HG02870 (cell line): Measurements from ENCODE around the gene FBXO48.

Experiments
- ATAC-seq: cut with Tn5 transposase; IDR thresholded peaks from one replicate; pipeline ENCODE4 v1.9.1; 2021; ENCODE audit warnings: mild to moderate bottlenecking, moderate library complexity; ENCODE audit not compliant: unreplicated experiment

Gene FBXO48, protein sequence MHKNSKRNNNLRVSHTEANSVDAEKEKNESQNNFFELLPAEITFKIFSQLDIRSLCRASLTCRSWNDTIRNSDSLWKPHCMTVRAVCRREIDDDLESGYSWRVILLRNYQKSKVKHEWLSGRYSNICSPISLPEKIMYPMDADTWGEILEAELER

GRCh38 chr2:68467077-68467960 lies at the start of gene FBXO48, which contains the start of gene APLF:
Gene FBXO48 (minus strand): TSS chr2:68467294. CDS start chr2:68465145, 2,149 bp downstream.
Gene APLF (plus strand): TSS chr2:68467585. CDS start chr2:68467732, 147 bp downstream.
- peak; percentile 94 for ATAC-seq

DNA sequence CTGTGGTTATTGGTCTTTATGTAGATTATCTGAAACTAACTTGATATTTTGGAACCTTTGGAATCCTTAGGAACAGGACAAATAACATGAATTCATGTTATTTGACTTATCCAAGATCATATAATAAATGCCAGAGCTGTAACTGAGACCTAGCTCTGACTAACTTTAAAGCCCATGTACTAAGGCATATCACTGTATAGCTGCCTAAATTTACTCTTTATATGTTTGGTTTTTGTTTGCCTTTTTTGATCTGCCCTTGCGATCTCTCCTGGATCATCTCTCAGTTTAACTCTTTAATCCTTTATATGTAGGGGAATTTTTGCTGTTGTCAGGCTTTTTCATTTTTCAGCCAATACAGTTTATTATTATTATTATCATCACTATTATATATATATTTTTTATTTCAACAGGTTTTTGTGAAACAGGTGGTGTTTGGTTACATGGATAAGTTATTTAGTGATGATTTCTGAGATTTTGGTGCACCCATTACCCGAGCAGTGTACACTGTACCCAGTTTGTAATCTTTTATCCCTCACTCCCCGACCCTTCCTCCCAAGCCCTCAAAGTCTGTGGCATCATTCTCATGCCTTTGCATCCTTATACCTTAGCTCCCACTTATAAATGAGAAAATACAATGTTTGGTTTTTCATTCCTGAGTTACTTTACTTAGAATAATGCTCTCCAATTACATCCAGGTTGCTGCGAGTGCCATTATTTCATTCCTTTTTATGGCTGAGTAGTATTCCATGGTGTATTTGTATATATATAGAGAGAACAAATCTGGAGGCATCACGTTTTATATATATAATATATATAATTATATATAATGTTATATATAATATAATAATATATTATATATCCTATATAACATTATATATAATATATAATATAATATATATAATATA lies 49.2 kb upstream of the FBXO48 start:
- no peak for ATAC-seq

DNA sequence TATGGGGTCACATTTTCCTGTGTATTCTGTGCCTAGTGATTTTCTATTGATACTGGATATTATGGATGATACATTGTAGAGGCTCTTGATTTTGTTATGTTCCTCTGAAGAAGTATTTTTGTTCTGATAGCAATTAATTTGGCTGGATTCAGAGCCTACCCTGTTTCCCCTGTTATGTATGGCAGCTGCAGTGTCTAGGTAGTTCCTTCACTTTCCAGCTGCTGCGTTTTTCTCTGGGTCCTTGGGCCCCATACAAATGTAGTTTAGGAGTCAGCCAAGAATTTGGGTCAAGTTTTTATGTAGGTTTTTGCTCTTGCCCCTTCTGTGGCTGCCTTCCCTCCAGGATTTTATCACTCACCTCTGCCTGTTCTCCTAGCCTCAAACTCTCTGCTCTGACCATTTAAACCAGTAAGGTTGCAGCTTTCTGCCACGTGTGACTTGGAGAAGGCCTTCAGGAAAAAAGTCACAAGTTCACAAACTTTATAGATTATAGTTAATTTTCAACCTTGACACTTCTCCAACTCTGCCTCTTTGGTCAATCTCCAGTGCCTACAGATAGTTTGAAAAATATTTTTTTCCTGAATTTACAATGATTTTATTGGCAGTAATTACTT lies 47.3 kb upstream of the FBXO48 start:
- no peak for ATAC-seq

DNA sequence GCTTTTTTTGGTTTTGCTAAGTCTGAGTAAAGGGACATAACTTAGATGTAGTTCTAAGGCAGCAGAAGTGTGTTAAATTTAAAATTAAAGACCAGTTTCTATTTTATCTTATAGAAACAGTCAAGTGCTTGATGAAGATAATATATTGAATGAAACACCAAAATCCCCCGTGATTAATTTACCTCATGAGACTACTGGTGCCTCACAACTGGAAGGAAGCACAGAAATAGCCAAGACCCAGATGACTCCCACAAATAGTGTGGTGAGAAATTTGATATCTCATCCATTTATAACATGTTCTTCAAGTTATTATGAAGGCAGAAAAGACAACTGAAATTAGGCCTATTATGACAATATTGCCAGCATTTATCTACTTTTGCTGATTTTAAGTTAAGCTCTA lies 45.9 kb upstream of the FBXO48 start:
- ATAC-seq = no peak

GRCh38 chr2:68512326-68512725 lies 45.2 kb upstream of the FBXO48 start:
- no peak for ATAC-seq

DNA sequence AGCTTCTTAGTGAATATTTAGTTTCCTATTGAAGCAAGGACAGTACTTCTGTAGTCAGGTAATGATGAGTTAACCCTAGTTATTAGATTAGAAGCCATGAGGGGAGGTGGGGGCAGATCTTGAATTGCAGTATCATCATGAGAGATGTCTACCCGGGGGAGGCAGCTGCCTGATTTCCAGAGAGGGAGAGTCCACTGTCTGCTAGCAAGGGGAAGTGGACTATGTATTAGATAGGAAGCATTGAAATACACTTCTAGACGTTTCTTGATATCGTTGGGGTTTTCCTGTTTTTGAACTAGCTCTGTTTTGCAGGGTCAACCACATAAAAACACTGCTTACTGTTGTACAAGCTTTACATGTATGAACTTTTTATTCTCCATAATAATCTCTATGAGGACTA lies 39.1 kb upstream of the FBXO48 start:
- no peak for ATAC-seq

DNA sequence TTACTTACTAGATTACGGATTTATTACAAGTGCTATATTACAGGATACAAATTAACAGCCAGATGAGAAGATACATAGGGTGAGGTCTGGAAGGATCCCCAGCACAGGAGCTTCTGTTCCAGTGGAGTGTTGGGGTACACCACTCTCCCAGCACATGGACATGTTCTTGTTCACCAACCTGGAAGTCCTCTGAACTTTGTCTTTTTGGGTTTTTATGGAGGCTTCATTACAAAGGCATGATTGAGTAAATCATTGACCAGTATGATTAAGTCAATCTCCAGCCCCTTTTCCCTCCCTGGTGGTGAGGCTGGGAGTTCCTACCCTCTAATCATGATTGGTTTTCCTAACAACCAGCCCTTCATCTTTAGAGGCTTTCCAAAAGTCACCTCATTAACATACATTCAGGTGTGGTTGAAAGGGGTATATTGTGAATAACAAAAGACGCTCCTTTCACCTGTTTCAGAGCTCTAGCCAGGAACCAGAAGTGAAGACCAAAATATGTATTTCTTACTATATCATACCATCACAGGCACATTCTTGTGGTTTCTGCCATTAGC lies 38.6 kb upstream of the FBXO48 start:
- no peak for ATAC-seq

GRCh38 chr2:68501768-68502167 lies 34.7 kb upstream of the FBXO48 start:
- no peak for ATAC-seq

DNA sequence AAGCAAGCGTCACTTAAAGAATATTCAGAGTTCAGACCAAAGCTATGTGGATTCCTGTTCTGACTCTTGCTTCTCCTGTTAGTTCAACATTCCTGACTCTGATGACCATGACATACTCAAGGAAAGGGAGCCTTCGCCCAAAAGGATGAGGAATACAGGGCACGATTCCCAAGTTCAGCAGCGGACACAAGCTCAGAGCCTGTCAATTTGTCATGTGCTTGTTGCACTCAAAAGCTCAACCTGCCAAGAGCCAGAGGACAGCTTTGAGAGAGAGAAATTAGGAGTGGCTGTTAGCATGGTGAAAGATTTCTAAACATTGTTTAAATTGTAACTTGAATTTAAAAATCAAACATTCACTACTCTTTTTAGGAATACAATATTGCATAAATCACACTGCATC lies 33.6 kb upstream of the FBXO48 start:
- no peak for ATAC-seq

DNA sequence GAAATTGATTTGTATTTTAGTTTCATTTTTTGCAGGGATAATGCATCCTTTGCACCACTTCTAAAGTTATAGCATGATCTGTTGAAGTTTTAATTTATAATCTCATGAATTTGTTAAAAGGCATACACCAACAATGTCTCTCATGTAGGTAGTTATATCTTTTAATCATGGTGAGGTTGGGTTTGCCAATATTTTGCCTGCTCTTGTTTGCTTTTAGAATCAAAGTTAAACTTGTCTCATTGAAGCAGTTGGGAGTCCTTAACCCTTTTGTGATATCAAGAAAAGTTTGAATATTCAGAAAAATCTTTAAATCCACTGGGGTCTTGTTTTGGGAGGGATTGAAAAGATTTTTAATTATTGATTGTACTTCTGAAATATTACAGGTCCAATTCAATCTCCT lies 32.0 kb upstream of the FBXO48 start:
- no peak for ATAC-seq

DNA sequence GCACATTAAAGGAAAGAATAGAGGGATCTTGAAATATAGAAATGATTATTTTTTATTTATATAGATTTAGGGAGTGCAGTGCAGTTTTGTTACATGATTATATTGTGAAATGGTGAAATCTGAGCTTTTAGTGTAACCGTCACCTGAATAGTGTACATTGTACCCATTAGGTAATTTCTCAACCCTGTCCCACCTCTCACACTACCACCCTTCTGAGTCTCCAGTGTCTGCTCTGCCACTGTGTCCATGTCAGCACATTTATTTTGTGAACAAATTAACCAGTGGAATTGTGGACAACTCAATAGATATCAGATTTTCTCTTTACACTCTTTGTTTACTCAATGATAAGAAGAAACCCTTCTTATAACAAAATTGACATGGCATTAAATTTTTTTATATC lies 24.5 kb upstream of the FBXO48 start:
- ATAC-seq = no peak

DNA sequence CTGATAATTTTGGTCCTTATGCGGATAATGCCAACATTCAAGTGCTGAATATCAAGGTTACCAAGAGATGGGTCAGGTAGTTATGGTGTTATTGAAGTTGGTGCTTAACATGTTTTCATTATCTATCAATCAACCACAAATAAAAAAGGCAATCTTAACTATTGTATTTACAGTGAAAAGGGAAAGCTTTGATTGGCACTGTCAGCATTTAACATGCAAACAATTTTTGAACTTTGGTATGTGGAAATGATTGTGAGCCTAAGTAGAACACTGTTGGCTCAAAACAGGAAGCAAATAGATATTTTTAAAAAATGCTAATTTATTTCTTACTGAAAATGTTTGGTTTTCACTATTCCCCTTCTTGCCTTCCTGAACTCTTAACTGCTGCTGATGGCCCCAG lies 22.2 kb upstream of the FBXO48 start:
- ATAC-seq = no peak

DNA sequence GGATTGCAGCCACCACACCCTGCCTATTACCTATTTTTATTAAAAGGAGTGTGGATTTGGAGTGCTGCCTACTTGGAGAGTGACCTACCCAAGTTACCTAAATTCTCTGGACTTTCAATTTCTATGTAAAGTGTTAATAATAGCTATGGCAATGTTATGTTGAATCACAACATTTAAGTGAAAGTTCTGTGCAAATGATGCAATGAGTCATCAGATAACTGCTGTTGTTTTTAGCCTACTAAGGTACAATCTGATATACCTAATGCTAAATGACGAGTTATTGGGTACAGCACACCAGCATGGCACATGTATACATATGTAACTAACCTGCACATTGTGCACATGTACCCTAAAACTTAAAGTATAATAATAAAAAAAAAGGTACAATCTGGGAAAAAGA lies 21.5 kb upstream of the FBXO48 start:
- ATAC-seq = peak; percentile 55

GRCh38 chr2:68487773-68488355 lies 20.8 kb upstream of the FBXO48 start:
- no peak for ATAC-seq

GRCh38 chr2:68483011-68483410 lies 15.9 kb upstream of the FBXO48 start:
- ATAC-seq = no peak

DNA sequence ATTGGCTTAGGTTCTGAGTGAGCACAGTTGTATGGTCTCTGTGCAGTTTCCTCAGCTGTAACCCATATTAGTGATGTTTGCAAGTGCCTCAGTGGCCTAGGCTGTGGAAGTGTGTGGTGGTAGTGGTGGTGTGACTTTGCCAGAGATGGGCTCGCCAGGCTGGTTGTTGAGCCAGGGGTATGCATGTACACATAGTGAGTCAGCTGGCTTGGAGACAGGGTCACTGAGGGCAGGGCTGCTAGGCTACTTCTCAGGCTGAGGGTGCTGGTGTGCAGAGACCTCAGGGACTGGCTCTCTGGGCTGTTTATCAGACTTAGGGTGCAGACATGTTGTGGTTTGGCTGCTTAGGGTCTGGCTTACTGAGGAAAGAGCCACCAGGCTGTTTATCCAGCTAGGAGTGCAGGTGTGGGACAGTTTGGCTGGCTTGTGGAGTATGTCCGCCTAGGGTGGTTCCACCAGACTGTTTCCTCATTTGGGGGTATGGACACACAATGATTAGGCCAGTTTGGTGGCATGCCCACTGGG lies 15.3 kb upstream of the FBXO48 start:
- no peak for ATAC-seq

DNA sequence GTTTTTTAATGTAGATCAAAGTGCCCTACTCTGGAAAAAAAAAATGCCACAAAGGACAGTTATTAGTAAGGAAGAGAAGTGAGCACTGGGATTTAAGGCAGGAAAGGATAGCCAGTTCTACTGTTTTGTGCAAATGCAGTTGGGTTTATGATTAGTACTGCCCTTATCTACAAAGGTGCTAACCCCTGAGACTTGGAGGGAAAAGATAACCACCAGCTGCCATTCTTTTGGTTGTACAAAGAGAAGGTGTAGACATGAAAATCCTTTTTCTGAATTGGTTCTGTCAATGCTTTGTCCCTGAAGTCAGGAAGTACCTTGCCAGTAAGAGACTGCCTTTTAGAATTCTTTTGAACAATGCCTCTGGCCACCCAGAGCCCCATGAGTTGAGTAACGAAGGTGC lies 11.6 kb upstream of the FBXO48 start:
- no peak for ATAC-seq

DNA sequence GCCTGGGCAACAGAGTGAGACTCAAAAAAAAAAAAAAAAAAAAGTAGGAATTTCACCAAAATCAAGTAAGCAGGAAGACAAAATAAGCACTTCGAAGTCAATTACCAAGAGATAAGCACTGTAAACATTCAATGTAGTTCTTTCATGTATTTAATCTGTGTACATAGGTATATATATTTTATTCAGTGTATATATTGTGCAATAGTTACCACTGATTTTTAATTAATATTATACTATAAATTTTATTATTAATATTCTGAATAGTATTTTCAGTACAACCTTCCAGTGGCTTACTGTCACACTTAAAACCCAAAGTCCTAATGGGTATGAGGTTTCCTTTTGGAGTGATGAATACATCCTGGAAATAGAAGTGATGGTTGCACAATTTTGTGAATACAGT lies 9.4 kb upstream of the FBXO48 start:
- no peak for ATAC-seq

DNA sequence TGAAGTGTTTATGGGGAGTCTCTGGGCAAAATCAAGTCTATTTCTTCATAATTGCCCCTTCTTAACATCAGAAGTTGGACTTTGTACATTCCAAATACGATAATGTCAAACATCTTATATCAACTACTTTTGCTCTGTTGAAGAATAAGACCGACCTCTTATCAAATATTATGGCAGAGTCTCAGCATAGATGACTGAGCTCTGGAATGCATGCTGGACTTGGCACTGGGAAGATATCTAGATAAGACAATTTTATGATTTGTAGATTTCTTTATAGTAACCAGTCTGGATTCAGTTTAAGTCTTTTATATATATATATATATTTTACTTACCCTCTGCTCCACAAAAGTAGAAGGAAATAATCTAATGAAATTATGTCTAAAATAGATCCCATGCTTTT lies 8.5 kb upstream of the FBXO48 start:
- no peak for ATAC-seq

DNA sequence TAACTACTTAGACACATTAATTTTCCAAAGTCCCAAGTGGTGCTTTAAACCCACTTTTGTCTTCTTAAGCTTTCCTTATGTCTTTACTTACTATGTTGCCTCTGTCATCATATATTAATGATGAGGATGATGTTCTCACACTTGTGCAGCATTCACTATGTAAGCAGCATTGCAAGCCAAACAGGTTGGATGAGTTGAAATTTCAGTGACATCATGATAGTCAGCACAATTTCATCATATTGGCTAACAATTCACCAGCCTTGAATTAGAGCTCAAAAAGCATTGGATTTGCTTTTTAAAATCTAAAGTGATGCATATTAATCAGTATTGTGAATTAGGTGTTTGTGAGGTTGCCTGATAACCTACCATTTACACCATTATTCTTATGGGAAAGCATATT lies 8.0 kb upstream of the FBXO48 start:
- no peak for ATAC-seq
